Naive B cell (primary cell): ENCODE measurements around the gene BRD1. TPM values are rescaled to one million over a fixed set of nuclear protein-coding genes. Genes with fewer than 3 reads are reported as not detected.

Source experiments
- polyA plus RNA-seq, 6 donors: library from polyadenylated mRNA; unstranded; fragments of 300-500 nt; fragmentation: Illumina TruSeq; gene quantifications; one replicate each; pipeline ENCODE4 v1.2.3, GENCODE V29; 2021; ENCODE audit warnings: low read depth in 6 of 6

Gene BRD1
- polyA plus RNA-seq, 6 donors from 2014 or later, result 0.23 to 3.0 (median 1.8) TPM

Other genes with a start within 250 kb of the BRD1 start
- 10 to 100 TPM in 1 of 6 donors, 1 to 10 TPM in 5; 3.8 to 10.3 (median 6.1) TPM for gene ZBED4, start 26.0 kb upstream of the BRD1 start, polyA plus RNA-seq
- 10 to 100 TPM; 10.1 to 17.5 (median 13.0) TPM for gene ALG12, start 90.6 kb upstream of the BRD1 start, polyA plus RNA-seq
- 10 to 100 TPM; 21.9 to 33.8 (median 28.0) TPM for gene CRELD2, start 90.8 kb upstream of the BRD1 start, polyA plus RNA-seq
- 10 to 100 TPM; 46.7 to 60.7 (median 55.0) TPM for gene PIM3, start 132.9 kb upstream of the BRD1 start, polyA plus RNA-seq
- not detected for gene IL17REL, start 184.9 kb upstream of the BRD1 start, polyA plus RNA-seq
- gene TTLL8, start 230.4 kb upstream of the BRD1 start, polyA plus RNA-seq, result not detected